GM21619 (cell line): ENCODE results near the gene TMEM117.
"Not testable (repeated sequence)": the region's sequence is repeated elsewhere in the genome, so short reads cannot be mapped to it uniquely, and the experiment has no call there.

ENCODE experiments used
- ATAC-seq: cut with Tn5 transposase; IDR thresholded peaks from one replicate; pipeline ENCODE4 v1.9.1; 2021; ENCODE audit not compliant: unreplicated experiment

Gene TMEM117

DNA sequence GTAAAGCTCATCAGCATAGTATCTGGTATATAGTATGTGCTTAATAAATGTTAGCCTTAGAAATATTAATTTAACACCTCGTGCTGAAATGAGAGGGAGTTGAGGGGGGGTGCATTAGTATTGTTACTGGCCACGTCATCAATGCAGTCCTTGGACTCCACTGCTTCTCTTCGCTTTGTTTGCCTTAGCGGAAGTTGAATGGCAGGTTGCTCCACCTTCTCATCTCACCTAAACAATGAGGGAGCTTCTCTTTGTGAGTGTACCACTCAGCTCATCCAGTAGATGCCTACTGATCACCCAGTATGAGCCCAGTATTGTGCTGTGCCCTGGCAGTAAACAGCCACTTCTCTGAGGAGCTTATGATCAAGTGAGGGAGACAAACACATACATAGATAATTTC lies 4.5 kb downstream of the TMEM117 start:
- ATAC-seq: no peak

DNA sequence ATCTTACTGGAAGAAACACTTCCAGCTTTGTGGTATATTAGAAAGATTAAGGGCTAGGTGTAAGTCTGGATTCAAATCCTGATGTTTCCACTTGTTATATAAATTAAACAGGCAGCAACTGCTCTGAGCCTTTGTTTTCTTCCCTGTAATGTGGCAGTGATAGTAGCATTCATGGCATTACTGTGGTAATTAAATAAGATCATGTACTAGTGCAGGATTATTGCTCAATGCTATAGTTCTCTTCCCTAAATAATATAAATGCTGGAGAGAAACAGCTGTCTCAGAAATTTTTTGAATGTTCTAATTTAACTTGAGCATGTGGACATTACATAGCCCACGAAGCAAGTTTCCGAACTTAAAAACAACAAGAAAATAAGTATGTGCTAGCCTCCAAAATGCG lies 5.4 kb downstream of the TMEM117 start:
- ATAC-seq: no peak

DNA sequence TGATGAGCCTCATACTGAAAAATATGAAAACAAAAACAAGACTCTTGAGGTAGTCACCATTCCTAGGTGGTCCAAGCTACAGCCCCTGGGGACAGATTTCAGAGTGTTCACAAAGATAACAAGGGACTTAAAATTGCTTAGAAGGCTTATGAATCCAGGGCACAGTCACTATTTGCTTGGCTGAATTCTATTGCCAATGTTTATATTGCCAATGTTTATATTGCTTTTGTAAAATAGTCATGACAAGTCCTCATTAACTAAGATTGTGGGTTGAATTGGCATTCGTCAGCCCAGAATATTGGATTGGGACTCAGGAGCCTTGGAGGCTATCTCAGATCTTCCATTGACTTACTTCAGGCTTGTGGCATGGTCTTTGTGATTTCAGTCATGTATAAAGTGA lies 6.4 kb downstream of the TMEM117 start:
- ATAC-seq: no peak

DNA sequence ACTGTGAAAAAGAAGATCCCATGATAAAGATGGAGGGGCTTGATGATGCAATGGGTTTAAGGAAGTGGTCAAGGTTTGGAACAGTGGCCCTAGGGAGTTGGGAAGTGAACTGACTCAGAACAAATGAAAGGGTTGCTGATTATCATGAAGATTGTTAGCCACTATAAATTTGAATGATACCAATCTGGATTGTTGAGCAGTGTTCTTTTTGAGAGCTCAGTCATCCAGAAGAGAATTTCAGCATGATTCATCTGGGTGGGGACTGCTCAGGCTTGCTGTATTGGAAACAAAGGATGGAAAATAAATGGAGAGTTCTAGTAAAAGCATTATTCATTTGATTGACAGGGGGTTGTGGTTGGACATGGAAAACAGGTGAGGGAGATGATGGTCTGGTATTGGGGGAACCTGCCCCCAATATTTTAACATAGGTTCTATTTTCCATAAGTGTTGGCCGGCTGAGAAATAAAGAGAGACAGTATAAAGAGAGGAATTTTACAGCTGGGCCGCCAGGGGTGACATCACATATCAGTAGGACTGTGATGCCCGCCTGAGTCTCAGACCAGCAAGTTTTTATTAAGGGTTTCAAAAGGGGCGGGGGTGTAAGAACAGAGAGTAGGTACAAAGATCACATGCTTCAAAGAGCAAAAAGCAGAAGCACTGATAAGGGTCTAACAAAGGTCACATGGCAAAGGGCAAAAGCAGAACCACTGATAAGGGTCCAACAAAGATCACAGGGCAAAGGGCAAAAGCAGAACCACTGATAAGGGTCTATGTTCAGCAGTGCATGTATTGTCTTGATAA lies 11.7 kb downstream of the TMEM117 start:
- not testable (repeated sequence) for ATAC-seq

DNA sequence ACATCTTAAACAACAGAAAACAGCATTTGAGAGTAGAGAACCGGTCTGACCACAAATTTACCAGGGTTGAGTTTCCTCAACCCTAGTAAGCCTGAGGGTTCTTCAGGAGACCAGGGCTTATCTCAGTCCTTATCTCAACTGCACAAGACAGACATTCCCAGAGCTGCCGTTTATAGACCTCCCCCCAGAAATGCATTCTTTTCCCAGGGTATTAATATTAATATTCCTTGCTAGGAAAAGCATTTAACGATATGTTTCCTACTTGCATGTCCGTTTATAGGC lies 12.3 kb downstream of the TMEM117 start:
- no peak for ATAC-seq

DNA sequence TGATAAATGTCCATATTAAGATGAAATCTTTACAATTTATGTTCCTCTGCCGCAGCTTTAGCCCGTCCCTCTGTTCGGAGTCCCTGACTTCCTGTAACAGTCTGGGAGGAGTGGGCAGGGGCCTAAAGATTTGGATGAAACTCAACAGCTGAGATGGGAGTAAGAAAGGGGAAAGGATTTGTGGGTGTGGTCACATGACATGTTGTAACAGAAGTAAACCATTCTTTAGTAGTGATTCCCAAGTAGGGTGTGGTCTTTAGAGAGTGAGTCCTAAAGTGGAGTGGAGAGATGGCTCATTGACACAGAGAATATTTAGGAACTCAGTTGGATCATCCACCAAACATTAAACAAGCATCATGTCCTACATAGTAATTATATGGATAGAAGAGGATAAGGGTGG lies 12.9 kb downstream of the TMEM117 start:
- ATAC-seq: no peak

DNA sequence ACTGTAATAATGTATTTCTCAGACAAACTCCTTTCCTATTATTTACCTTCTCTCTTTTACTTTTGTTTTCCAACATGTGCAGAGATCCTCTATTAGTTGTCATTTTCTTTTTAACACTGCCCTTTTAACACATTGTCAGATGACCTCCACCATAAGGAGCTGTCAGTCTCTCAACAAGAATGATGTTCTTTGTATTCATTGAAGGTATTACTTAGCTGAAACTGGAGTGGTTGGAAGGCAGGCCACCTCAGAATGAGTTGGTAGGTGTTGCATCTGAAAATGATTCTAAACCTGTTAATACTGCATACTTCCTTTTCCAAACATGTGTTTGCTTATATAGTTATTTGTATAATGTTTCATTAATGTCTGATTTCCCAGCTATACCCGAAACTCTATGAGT lies 16.9 kb downstream of the TMEM117 start:
- no peak for ATAC-seq

DNA sequence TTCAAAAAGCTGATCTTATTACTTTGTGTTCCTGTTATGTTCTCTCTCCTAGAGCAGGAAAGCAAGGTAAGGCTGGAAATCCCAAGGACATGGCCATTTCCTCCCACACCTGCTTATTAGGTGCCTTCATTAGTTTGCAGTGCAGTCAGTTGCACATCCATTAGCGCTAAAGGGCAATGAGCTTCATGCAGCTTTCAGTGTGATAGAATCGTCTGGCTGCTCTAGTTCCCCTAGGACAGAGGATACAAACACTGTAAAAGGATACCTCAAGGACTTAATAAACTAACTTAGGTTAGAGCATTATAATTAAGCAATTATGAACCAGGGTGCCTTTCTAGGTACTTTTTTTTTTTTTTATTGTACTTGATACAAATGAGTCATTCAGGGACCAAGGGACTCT lies 21.1 kb downstream of the TMEM117 start:
- ATAC-seq: no peak

DNA sequence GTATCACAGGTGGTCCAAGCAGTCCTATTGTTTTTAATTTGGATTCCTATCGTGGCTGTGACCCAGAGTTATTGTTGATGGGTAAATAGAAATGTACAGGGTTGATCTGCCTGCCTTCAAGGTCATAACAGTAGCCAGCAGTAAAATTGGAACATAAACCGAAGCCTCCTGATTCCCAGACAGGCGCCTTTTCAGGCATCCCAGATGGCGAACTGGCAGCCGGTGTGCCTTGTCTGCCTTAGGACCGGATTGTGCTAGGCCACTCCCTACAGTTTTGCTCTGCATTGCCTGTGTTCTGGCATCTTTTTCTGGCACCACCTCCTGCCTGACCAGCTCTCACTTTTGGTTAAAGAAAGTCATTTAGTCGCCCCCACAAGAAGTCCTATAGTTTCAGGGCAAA lies 22.2 kb downstream of the TMEM117 start:
- ATAC-seq: no peak

DNA sequence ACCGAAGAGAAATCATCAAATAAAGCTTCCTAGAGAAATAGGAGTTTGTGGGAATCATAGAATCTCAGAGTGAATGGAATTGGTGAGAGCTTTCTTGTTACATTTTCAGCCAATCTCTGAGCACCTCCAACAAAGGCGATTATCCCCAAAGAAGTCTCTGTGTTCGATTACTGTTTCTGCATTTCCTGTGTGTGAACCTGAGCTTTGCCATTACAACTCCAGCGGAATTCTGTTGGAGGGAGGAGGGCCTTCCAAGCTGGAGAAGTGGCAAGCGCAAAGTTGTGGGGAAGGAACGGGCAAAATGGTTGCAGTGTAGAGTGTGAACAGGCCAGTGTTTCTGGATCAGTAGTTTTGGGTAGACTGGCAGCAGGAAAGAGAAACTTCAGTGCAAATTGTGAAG lies 23.1 kb downstream of the TMEM117 start:
- no peak for ATAC-seq

DNA sequence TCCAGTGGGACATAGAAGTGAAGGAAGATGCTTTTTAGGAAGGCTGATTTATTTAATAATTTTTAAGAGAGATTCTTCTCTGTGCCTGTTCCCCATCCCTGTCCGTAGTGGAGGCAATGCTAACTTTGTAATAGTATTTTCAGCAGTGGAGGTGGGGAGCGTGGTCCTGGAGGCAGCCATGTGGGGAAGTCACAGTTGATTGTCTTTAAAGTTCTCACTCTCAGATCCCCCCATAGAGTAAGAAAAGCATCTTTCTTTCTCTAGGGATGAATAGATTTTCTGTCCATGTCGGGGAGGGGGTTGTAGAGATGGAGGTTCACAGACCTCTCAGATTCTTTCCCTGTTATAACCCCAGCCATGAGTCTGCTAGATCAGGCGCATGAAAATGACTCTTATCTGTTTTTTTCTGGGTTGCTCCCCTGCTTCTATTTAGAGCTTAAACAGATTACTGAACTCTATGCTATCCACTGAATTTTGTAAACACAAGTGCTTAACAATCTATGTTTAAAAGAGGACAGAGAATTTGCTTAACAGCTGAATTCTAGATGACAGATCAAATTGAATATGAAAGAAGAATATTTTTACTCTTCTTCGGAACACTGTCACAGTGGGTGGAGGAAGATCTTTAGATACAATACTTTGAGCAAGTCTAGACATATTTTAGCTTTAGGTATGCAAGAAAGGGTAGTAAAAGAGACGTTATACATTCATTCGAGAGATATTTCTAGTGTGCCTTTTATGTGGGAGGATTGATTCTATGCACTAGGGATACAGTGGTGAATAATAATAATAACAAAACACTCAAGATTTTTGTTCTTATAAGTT lies 25.3 kb downstream of the TMEM117 start:
- no peak for ATAC-seq

DNA sequence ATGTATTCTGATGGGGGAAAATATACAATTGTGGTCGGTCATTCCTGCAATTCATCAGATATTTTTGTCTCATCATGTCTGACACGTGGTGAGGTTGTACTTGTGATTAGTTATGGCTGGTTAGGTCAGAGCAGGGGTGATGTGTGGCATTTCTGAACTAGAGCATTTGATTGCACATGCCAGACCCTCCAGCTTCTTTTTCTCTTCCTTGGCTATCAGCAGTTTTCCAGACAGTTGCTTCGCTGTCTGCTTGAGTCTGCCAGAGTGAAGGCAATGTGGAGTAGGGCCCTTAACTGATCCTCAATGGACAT lies 25.9 kb downstream of the TMEM117 start:
- ATAC-seq: no peak

DNA sequence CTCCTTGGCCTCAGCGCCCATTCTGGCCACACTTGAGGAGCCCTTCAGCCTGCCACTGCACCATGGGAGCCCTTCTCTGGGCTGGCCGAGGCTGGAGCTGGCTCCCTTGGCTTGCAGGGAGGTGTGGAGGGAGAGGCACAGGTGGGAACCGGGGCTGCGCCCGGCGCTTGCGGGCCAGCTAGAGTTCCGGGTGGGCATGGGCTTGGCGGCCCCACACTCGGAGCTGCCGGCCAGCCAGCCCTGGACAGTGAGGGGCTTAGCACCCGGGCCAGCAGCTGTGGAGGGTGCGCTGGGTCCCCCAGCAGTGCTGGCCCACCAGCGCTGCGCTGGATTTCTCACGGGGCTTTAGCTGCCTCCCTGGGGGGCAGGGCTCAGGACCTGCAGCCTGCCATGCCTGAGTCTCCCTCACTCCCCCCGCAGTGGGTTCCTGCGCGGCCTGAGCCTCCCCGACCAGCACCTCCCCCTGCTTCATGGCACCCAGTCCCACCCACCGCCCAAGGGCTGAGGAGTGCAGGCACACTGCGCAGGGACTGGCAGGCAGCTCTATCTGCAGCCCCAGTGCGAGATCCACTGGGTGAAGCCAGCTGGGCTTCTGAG lies 28.0 kb downstream of the TMEM117 start:
- ATAC-seq: no peak

DNA sequence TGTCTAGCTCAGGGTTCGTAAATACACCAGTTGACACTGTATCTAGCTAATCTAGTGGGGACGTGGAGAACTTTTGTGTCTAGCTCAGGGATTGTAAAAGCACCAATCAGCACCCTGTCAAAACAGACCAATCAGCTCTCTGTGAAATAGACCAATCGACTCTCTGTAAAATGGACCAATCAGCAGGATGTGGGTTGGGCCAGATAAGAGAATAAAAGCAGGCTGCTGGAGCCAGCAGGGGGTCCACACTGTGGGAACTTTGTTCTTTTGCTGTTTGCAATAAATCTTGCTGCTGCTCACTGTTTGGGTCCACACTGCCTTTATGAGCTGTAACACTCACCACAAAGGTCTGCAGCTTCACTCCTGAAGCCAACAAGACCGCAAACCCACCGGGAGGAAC lies 28.7 kb downstream of the TMEM117 start:
- ATAC-seq: not testable (repeated sequence)

DNA sequence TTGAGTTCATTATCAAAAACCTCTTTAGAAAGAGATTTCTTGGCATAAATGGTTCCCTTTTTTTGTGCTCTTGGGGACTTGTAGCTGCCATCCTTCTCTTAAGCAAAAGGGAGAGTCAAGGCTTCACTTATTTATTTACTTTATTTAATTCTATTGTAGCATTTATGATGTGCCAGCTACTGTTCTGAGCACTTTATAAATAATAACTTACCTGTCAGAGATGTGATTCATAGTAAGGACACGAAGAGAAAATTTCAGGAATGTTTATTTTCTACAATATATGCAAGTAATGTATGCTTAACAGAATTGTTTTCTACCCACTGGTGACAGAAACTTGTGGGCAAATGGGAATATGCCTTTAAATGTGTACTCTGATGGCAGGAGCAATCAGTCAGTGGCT lies 33.3 kb downstream of the TMEM117 start:
- ATAC-seq: no peak

DNA sequence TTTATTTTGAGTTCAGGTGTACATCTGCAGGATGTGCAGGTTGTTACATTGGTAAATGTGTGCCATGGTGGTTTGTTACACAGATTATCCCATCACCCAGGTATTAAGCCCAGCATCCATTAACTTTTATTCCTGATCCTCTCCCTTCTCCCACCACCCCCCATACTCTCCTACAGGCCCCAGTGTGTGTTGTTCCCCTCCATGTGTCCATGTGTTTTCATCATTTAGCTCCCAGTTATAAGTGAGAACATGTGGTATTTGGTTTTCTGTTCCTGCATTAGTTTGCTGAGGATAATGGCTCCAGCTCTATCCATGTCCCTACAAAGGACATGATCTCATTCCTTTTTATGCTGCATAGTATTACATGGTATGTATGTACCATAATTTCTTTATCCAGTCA lies 33.9 kb downstream of the TMEM117 start:
- not testable (repeated sequence) for ATAC-seq

DNA sequence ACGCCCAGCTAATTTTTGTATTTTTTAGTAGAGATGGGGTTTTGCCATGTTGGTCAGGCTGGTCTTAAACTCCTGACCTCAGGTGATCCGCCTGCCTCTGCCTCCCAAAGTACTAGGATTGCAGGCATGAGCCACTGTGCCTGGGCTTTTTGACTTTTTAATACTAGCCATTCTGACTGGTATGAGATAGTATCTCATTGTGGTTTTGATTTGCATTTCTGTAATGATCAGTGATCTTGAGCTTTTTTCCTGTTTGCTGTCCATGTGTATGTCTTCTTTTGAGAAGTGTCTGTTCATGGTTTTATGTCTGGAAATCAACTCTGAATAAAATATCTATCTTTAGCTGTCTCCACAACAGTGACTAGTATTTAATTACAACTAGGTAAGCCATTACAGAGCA lies 35.4 kb downstream of the TMEM117 start:
- not testable (repeated sequence) for ATAC-seq

DNA sequence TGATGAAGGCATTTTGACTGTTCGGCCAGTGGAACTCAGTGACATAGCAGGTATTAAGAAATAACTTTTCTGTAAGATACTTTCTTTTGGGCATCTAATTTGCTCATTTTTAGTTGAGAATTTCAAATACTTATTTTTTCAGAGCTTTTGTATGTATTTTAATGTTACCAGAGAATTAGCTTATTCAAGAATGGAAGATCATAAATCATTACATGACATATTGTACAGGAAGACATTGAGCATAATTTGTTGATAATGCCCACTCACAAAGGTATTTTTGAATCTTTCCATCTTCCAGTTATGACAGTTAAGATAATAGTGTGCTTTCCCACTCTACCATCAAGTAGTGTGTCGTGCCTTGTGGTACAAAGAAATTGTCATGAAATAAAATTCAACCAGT lies 36.5 kb downstream of the TMEM117 start:
- no peak for ATAC-seq

DNA sequence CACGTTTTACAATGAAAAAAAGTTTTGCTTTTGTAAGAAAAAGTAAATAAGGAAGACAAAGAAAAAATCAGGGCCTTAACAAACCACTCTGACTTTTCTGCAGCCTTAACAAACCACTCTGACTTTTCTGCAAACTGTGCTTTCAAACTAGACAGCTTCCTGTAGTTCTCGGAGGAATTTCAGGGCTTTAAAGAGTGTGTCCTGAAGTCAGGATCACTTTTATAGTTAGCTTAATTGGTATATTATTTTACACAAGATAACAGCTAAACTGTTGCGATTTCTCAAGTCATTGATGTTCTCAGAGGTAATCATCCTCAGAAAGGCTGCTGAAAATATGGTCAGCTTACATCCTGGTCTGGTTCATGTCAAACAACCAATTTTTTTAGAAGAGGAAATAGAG lies 42.2 kb downstream of the TMEM117 start:
- no peak for ATAC-seq

DNA sequence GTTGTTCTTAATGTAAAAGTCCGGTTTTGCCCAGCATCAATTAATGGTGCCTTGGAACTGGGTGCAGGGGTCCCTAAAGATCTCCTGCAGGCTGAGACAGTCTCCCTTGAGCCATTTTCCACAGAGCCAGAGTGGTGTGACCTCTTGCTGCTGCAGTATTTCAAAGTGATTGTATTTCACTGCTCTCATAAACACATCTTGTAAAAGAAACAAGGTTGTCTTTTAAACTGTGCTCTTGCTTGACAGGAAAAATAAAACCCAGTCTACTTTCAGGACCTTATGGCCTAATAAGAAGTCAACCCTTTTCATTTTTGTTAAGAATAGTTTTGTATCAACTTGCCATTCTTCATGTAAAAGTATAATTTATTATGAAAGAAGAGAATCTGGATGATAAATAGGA lies 44.7 kb downstream of the TMEM117 start:
- ATAC-seq: no peak

DNA sequence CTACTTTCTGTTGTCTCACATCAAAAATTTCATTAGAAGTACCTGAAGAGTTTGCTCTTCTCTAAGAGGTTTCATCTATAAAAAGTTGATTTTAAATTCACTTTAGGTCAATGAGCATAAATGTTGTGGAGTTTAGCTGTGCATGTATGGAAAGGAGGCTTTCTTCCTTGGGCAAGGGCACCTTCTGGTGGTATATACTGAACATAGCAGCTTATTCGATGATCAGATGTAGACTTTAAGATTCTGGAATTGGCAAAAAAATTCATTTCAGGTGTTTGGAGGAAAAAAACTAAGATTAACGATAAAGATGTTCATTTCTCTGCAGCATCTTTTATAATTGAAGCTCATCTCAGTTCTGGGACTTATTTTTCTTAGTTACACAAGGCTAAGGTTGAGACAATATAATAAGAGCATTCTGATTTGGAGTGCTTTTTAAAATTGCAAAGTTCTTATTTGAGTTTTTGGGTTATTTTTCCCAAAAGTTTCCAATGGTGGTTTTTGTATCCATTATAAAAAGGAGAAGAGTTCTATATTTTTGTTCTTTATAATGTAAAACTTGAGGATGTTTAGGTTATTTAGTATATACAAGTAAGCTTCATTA lies 46.8 kb downstream of the TMEM117 start:
- ATAC-seq: peak; percentile 91

DNA sequence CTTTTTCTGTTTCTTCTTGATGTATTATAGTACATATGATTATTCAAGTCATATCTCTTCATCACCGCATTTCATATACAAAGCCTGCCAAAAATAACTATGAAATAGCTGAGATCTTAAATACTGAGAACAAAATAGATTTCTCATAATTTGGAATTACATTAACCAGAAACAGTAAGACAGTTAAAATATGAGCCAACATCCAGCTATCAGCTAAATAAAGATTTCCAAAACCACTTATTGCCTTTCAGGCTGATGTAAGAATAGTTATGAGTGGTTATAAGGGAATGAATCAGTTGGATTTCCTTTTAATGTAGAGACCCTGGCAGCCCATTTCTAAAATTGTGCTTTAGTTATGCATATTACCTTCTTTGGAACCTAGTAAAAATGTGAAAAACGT lies 47.4 kb downstream of the TMEM117 start:
- ATAC-seq: no peak
